GM19468 (cell line): Measurements from ENCODE around the gene ZNF423.

Experiments
- ATAC-seq: cut with Tn5 transposase; IDR thresholded peaks from one replicate; pipeline ENCODE4 v1.9.1; 2021; ENCODE audit warnings: mild to moderate bottlenecking, moderate library complexity, moderate number of reproducible peaks; ENCODE audit not compliant: unreplicated experiment; ENCODE audit errors: extremely low read depth

Gene ZNF423

GRCh38 chr16:49760815-49761214 lies 95.1 kb downstream of the ZNF423 start:
- ATAC-seq = no peak

DNA sequence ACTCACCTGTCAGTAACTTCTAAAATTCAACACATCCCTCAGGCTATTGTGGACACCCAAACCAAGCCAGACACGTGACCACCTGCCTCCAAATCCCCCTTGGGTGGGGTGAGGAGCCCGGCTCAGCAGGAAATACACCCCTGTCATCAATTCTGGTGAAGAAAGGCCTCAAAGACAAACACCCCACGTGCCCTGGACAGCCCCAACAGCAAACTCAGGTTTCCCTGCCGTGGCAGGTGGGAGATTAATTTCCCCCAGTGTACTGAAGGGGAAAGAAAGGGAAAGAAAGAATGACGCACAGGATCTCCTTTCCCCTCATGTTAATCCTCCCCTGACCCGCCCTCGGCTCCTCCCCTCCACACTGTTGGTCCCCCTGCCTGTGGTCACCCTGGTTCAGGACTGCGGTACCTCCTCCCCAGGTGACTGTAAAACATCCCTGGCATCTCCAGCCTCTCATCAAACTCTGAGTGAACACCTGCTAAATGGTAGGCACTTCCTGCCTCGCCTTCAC lies 98.3 kb downstream of the ZNF423 start:
- ATAC-seq = no peak

DNA sequence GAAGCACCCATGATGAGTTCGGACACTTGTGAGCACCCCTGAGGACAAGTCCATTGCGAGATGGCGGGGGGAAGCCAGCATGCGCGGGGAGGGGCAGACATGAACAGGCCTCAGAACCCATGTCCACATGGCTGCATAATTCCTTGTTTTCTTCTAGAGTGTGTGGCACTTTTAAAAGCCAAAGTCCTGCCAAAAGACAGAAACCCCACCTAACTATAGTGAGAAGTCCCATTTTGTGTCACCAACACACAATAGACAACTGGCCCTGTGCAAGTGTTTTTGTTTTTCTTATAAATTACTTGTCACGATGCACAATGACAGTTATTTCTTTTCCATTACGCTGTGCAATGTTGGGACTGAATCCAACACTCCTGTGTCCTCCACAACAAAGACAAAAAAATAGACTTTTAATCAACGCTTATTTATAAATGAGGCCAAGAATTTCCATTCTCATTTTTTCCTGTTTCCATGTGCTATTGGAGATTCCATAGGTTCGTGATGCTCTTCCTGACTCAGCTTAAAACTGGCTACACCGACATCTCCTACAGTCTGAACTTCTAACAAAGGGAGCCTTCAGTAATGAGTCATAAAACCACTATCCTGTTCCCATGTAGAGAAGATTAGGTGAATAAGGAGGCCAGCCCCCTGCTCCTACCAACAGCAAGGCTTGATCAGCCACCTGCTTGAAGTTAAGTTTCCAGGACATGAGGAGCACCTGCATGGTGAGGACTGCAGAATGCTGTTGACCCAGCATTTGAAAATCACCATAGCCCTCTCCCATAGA lies 98.9 kb downstream of the ZNF423 start:
- ATAC-seq = no peak

GRCh38 chr16:49755716-49756505 lies 100.0 kb downstream of the ZNF423 start:
- ATAC-seq = no peak

- no peak for ATAC-seq
Observed at GRCh38 chr16:49755313-49755620, 100.6 kb downstream of the ZNF423 start.

DNA sequence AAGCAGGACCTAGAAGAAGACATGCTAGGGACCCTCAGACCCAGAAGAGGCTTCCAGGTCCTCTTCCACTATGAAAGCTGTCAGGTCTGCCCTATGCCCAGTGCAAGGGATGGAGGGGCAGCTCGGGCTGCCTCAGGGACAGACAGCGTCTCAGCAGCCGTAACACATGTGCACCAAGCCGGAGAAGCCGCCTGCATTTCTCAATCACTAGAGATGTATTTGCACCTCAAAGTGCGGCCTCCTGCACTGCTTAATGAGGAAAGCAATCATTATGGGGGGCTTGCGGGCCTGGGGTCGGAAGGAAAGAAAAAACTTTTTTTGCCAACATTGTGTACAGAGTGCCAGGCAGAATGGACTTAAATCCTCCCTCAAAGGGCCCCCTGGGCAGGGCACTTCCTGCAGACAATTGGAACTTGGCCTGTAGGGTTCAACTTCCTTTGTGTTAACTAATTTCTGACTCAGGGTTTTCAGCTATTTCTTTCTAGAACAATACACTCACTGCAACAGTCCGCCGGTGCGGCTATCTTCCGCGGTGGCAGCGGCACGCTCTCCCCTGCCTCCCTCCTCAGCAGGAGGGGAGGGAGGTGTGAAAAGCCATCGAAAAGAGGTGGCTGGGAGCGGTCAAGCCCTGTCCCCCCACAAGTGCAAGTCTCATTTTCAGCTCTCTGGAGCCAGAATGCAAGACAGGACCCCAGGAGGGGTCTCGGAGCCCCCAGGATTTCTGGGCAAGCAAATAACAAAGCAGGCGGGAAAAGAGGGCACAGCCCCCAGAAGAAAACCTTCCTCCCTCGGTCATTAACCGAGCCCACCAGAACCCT lies 101.2 kb downstream of the ZNF423 start:
- ATAC-seq = no peak

GRCh38 chr16:49750341-49751000 lies 105.4 kb downstream of the ZNF423 start:
- ATAC-seq = no peak

DNA sequence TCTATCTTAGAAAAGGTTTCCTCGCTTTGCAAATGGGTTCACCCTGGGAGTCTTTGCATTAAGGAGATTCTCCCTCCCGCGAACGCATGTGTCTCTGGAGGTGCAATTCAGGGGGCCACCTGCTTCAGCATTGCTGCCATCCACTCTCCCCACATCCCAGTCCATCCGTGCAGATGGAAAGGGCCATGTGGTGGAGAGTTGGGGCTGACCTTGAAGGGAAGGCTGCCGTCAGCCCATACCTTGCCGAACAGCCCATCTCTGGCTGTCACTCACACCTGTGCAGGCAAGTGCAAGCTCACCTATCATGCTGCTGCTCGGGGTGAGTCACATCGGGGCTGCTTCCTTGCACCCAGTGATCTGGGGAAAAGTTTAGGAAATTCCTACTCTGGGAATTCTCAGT lies 106.1 kb downstream of the ZNF423 start:
- no peak for ATAC-seq

DNA sequence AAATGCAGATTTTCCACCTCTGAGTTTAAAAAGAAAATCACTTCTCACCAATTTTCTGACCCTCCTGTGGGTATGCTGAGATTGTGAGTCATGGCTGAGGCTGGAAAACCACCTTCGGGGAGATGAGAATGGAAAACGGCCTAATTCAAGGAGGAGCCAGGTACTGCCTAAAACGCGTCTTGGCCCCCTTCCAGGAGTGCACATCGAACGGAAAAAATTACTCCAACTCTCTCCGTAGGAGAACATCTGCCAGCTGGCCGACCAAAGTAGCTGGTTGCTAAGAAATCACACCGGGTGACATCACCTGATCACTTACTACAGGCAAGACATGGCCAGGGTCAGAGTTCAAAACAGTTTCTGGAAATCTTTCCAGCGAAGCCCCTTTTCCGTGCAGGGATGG lies 107.6 kb downstream of the ZNF423 start:
- no peak for ATAC-seq

- no peak for ATAC-seq
Observed at GRCh38 chr16:49747654-49748053, 108.3 kb downstream of the ZNF423 start.

GRCh38 chr16:49746545-49746944 lies 109.4 kb downstream of the ZNF423 start:
- no peak for ATAC-seq

GRCh38 chr16:49745311-49745747 lies 110.6 kb downstream of the ZNF423 start:
- ATAC-seq = no peak

GRCh38 chr16:49744244-49745220 lies 111.4 kb downstream of the ZNF423 start:
- ATAC-seq = no peak

DNA sequence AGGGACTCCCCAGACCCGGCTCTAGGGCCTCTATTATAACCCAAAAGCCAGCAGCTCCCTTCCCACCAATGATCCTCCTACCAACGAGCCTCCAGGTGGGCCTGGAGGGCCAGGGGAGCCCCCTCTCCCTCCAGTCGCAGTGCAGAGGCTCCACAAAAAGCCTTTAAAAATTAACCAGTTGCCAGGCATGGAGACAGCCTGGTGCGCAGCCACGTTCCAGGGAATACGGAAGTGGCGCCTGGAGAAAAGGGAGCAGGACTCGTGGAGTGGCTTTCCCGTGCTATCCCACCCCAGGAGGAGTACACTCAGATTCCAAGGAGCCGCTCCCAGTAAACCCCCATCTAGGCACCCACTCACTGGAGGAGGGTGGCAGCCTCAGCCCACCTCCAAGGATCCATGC lies 112.3 kb downstream of the ZNF423 start:
- ATAC-seq = no peak

GRCh38 chr16:49743203-49743464 lies 112.8 kb downstream of the ZNF423 start:
- ATAC-seq = no peak

GRCh38 chr16:49742428-49743202 lies 113.3 kb downstream of the ZNF423 start:
- ATAC-seq = no peak

DNA sequence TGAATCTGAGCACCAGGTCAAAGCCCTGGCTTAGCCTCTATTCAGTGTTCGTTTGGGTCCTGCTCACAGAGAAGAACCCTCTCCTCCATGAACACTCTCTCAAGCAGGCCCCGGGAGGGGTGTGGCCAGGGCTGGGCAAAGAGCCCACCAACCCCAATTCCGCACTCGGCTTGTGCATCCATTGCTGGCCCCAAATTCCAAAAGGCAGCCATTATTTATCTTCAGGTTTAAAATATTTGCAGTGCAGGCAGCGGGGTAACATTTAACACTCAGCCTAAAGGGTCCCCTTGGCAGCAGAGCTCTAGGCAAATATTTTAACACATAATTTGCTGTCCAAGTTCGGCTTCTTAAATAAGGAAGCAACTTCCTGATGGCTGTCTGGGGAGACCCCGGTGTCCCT lies 115.7 kb downstream of the ZNF423 start:
- no peak for ATAC-seq

DNA sequence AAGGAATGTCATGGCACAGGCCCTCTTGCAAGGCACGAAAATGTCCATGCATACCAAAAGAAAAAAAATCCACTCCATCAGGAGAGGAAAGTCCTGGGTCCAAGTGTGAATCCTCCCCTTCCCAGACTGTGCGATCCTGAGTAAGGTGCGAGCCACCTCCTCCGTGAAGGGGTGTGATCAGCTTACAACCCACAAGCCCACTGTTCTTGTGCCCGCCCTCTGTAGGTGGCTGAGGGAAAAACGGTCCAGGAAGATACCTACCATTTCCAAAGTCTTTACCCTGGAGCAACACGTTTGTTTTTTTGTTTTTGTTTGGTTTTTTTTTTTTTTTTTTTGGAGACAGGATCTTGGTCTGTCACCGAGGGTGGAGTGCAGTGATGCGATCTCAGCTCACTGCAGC lies 116.5 kb downstream of the ZNF423 start:
- ATAC-seq = no peak

DNA sequence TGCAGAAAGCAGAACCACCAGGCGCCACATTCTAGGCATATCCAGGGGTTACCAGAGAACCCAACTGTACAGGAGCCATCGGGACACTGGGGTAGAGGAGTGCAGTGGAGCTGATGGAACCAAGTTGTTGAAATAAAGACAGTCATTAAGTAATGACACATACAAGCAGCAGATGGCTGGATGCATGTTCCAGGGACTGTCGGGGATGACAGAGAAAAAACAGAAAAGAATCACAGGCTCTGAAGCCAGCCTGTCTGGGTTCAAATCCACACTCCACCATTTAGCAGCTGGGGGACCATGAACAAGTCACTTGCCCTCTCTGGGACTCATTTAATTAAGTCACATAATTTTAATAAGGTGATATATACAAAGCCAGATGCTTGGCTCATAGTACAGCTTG lies 117.1 kb downstream of the ZNF423 start:
- no peak for ATAC-seq
